B cell (primary cell): Measurements from ENCODE around the gene SH3YL1. TPM values are rescaled to one million over a fixed set of nuclear protein-coding genes. Genes with fewer than 3 reads are reported as not detected.

Experiments used
- ATAC-seq: fragments of 200-7000 bp; cut with Tn5 transposase; one replicate; pipeline ENCODE4 v1.10.0; 2021; ENCODE audit warnings: low read depth, mild to moderate bottlenecking, moderate number of reproducible peaks, moderate library complexity
- CTCF ChIA-PET: fragments of 350-600 bp; sonication (Branson Sonifier 250); formaldehyde crosslinking; loops from one replicate; lab custom pipeline; 2021; ENCODE audit warnings: antibody characterized with exemption, inconsistent platforms; lab: Charles Lee
- POLR2A ChIA-PET: fragments of 350-600 bp; sonication (Branson Sonifier 250); formaldehyde crosslinking; loops from one replicate; lab custom pipeline; 2021; ENCODE audit warnings: antibody characterized with exemption; lab: Charles Lee
- DNase-seq: peaks from one replicate; pipeline ENCODE4 v3.0.0; 2013
- H2AFZ ChIP-seq: 2 replicates; pipeline ENCODE4 v1.6.1; 2012; ENCODE audit warnings: mild to moderate bottlenecking, low read depth, low read length; ENCODE audit not compliant: insufficient read depth, poor library complexity, severe bottlenecking
- H3K27ac ChIP-seq, 2 donors: 1 replicate in 1 of 2; 2 replicates in 1 of 2; pipeline ENCODE4 v1.5.1; 2012 to 2013; ENCODE audit warnings: low read length in 2 of 2, mild to moderate bottlenecking in 2 of 2, moderate library complexity in 1 of 2
- H3K27me3 ChIP-seq, 4 experiments: fragments of 200-600 bp in 1 of 4; sonication (generic) in 1 of 4; replicated peaks in 1 of 4; 1 replicate in 2 of 4; 2 replicates in 2 of 4; pipeline versions ENCODE4 v1.6.1 to v1.7.0; 2013 to 2016; ENCODE audit warnings: low read length in 3 of 4, mild to moderate bottlenecking in 2 of 4, mixed read lengths in 1 of 4, moderate library complexity in 1 of 4; ENCODE audit not compliant: insufficient read depth in 4 of 4, control insufficient read depth in 3 of 4; ENCODE audit errors: control extremely low read depth in 1 of 4
- H3K36me3 ChIP-seq, 2 experiments: replicated peaks in 1 of 2; 1 replicate in 1 of 2; 2 replicates in 1 of 2; pipeline versions ENCODE4 v1.6.1 to v1.7.1; 2013; ENCODE audit warnings: low read length in 1 of 2; ENCODE audit not compliant: insufficient read depth in 2 of 2, control insufficient read depth in 1 of 2; ENCODE audit errors: control extremely low read depth in 1 of 2, extremely low read depth in 1 of 2
- H3K4me1 ChIP-seq, 2 donors: fragments of 200-600 bp in 1 of 2; sonication (generic) in 1 of 2; 1 replicate in 1 of 2; 2 replicates in 1 of 2; pipeline versions ENCODE4 v1.5.1 to v1.6.1; 2013 to 2017; ENCODE audit warnings: low read length in 2 of 2; ENCODE audit not compliant: control insufficient read depth in 2 of 2, insufficient read depth in 2 of 2
- H3K4me2 ChIP-seq: replicated peaks from 2 replicates; pipeline ENCODE3; 2012; ENCODE audit warnings: mild to moderate bottlenecking, low read depth, low read length; ENCODE audit not compliant: poor library complexity, severe bottlenecking
- H3K4me3 ChIP-seq, 5 experiments: fragments of 200-600 bp in 1 of 5; sonication (generic) in 1 of 5; 1 replicate in 3 of 5; 2 replicates in 2 of 5; pipeline versions ENCODE4 v1.5.1 to v1.7.0; 2011 to 2016; ENCODE audit warnings: low read length in 4 of 5, mild to moderate bottlenecking in 4 of 5, low read depth in 2 of 5, control low read depth in 1 of 5, moderate library complexity in 1 of 5; ENCODE audit not compliant: insufficient read depth in 1 of 5; ENCODE audit errors: control extremely low read depth in 1 of 5, extremely low read depth in 1 of 5
- H3K79me2 ChIP-seq: fragments of 200-600 bp; sonication (generic); one replicate; pipeline ENCODE4 v1.6.0; 2016; ENCODE audit warnings: low read length; ENCODE audit not compliant: control insufficient read depth, insufficient read depth
- H3K9ac ChIP-seq: fragments of 200-600 bp; sonication (generic); 2 replicates; pipeline ENCODE4 v1.6.1; 2017; ENCODE audit warnings: mild to moderate bottlenecking, low read length, moderate library complexity
- H3K9me3 ChIP-seq, 3 donors: one replicate each; pipeline versions ENCODE4 v1.6.1 to v1.7.1; 2013; ENCODE audit warnings: low read length in 2 of 3; ENCODE audit not compliant: control insufficient read depth in 2 of 3, insufficient read depth in 1 of 3; ENCODE audit errors: control extremely low read depth in 1 of 3
- H4K20me1 ChIP-seq: 2 replicates; pipeline ENCODE4 v1.6.0; 2012; ENCODE audit warnings: mild to moderate bottlenecking, low read length; ENCODE audit not compliant: insufficient read depth, control insufficient read depth, poor library complexity, severe bottlenecking
- H3K27ac Mint-ChIP-seq: one replicate; pipeline ENCODE4 v1.8.0; 2021; ENCODE audit warnings: mixed read lengths
- H3K27me3 Mint-ChIP-seq: one replicate; pipeline ENCODE4 v1.8.0; 2021; ENCODE audit warnings: mixed read lengths
- H3K4me1 Mint-ChIP-seq: one replicate; pipeline ENCODE4 v1.8.0; 2021; ENCODE audit warnings: mixed read lengths
- H3K4me3 Mint-ChIP-seq: one replicate; pipeline ENCODE4 v1.8.0; 2021; ENCODE audit warnings: mixed read lengths
- H3K9me3 Mint-ChIP-seq: one replicate; pipeline ENCODE4 v1.8.0; 2022; ENCODE audit warnings: mixed read lengths; ENCODE audit not compliant: insufficient read depth
- EZH2 ChIP-seq: IDR thresholded peaks from 2 replicates; pipeline ENCODE4 v1.6.1; 2012; ENCODE audit warnings: borderline replicate concordance, low read depth, mild to moderate bottlenecking, moderate library complexity, low read length; ENCODE audit not compliant: insufficient read depth, poor library complexity, severe bottlenecking
- WGBS: methylation state at CpG from one replicate; pipeline ENCODE4 v1.1.5; 2013; ENCODE audit warnings: missing lambda C conversion rate; ENCODE audit not compliant: insufficient coverage; 5-methylcytosine and 5-hydroxymethylcytosine counted together
- intact Hi-C: fragments of 100-400 bp; cut with micrococcal nuclease; formaldehyde crosslinking; loops from one replicate; pipeline ENCODE4 v1.10.0; 2022
- polyA plus RNA-seq: library from polyadenylated mRNA; depleted of rRNA; stranded (reverse); fragments of >200 nt; gene quantifications from 2 replicates; pipeline ENCODE4 v1.2.3, GENCODE V29; 2012
- total RNA-seq, 2 donors: library from RNA; stranded (reverse); fragments of 120-200 nt in 1 of 2; gene quantifications; 1 replicate in 1 of 2; 2 replicates in 1 of 2; pipeline versions ENCODE4 v1.2.3 to v1.2.4, GENCODE V29; 2013 to 2022
- TF ChIP-seq, protein P1 (sequence below): fragments of 200-600 bp; IDR thresholded peaks from one replicate; pipeline ENCODE4 v1.8.0; 2022; ENCODE audit warnings: antibody characterized with exemption, mild to moderate bottlenecking

Gene SH3YL1
- total and polyA plus RNA-seq, 2 donors (not counting 1 experiment from before 2014, with no cell fraction given): 33.2 to 48.4 TPM

- POLR2A ChIA-PET: no interaction called here
- CTCF ChIA-PET: interaction anchor here (1.4 kb wide), 1 partner anchor 8 kb away, joined by 3 read pairs; no protein-coding TSS in a partner anchor
- no peak overlapping the region for H3K4me3 Mint-ChIP-seq
Measured at GRCh38 chr2:255195-255594, 8.6 kb downstream of the SH3YL1 start.

DNA sequence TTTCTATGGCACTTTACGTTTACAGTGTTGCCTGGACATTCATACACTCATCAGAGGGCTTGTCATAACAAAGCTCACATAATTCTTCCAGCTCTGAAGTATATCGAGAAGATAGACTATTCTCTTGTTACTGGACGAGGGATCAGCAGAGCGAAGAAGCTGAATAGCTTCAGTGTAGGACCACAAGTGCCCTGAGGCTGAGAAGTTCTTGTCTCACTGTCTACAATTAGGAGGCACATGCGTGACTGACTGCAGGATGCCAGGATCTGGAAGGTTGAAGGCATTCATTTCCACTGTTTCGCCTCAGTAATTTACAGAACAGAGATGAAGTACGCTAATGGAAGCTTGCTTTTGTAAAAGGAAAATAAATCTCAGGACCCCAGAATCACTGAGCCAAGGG is 9.6 kb downstream of the SH3YL1 start:
- Histone ChIP-seq H3K27ac (no peak overlapping the region), H3K9ac (no peak overlapping the region), H3K36me3 (peaks cover 4 to 5% of the 10 kb centered on the region in 2 experiments), H3K4me1 (no peaks in the 10 kb centered on the region), H4K20me1 (no peaks in the 10 kb centered on the region), H3K9me3 (peaks cover 0 to 2% (median 0%) of the 10 kb centered on the region in 3 donors), H2AFZ (no peak overlapping the region), H3K4me3 (no peak overlapping the region), H3K27me3 (no peaks in the 10 kb centered on the region), H3K79me2 (no peaks in the 10 kb centered on the region), H3K4me2 (no peak overlapping the region)
- no peaks in the 10 kb centered on the region for H3K27me3 Mint-ChIP-seq
- no peaks in the 10 kb centered on the region for H3K4me1 Mint-ChIP-seq
- intact Hi-C loops: no loop called here
- peaks cover 2% of the 10 kb centered on the region for H3K9me3 Mint-ChIP-seq
- CTCF ChIA-PET: interaction anchor here (1.4 kb wide), 1 partner anchor 8 kb away, joined by 3 read pairs; no protein-coding TSS in a partner anchor
- H3K4me3 Mint-ChIP-seq: no peak overlapping the region
- DNase-seq (no peak), ATAC-seq (no peak)
- TF ChIP-seq, protein P1, sequence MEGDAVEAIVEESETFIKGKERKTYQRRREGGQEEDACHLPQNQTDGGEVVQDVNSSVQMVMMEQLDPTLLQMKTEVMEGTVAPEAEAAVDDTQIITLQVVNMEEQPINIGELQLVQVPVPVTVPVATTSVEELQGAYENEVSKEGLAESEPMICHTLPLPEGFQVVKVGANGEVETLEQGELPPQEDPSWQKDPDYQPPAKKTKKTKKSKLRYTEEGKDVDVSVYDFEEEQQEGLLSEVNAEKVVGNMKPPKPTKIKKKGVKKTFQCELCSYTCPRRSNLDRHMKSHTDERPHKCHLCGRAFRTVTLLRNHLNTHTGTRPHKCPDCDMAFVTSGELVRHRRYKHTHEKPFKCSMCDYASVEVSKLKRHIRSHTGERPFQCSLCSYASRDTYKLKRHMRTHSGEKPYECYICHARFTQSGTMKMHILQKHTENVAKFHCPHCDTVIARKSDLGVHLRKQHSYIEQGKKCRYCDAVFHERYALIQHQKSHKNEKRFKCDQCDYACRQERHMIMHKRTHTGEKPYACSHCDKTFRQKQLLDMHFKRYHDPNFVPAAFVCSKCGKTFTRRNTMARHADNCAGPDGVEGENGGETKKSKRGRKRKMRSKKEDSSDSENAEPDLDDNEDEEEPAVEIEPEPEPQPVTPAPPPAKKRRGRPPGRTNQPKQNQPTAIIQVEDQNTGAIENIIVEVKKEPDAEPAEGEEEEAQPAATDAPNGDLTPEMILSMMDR: no peak
- TF ChIP-seq EZH2: no peak
- H3K27ac Mint-ChIP-seq: no peak overlapping the region
- WGBS: 91% methylated on average over 6 of the region's 7 CpGs
- POLR2A ChIA-PET: no interaction called here

More at GRCh38 chr2:255195-255594, 8.6 kb downstream of the SH3YL1 start:
- H3K4me1 Mint-ChIP-seq: no peaks in the 10 kb centered on the region
- intact Hi-C loops: no loop called here
- no peak for TF ChIP-seq EZH2
- TF ChIP-seq, protein P1: no peak
- H3K4me2 ChIP-seq: no peak overlapping the region
- 100% methylated on average over 1 of the region's 2 CpGs for WGBS
- H3K27me3 ChIP-seq: no peaks in the 10 kb centered on the region
- peaks cover 0 to 2% (median 0%) of the 10 kb centered on the region in 3 donors for H3K9me3 ChIP-seq
- ATAC-seq (no peak), DNase-seq (no peak)
- H4K20me1 ChIP-seq: no peaks in the 10 kb centered on the region
- H3K9ac ChIP-seq: no peak overlapping the region
- H3K36me3 ChIP-seq: peaks cover 0 to 4% of the 10 kb centered on the region in 2 experiments
- H3K27ac Mint-ChIP-seq: no peak overlapping the region
- H3K4me1 ChIP-seq: no peaks in the 10 kb centered on the region
- H3K9me3 Mint-ChIP-seq: peaks cover 2% of the 10 kb centered on the region
- H3K79me2 ChIP-seq: no peaks in the 10 kb centered on the region
- H3K27ac ChIP-seq: no peak overlapping the region
- no peak overlapping the region for H2AFZ ChIP-seq
- H3K4me3 ChIP-seq: no peak overlapping the region
- no peaks in the 10 kb centered on the region for H3K27me3 Mint-ChIP-seq
